H1 (cell line): ENCODE results near the gene GFRA4. TPM values are rescaled to one million over a fixed set of nuclear protein-coding genes. Genes with fewer than 3 reads are reported as not detected.

ENCODE experiments used
- CTCF ChIA-PET: fragments of 300-600 bp; sonication (Branson Sonifier 250); formaldehyde crosslinking; loops from one replicate; lab custom pipeline; 2021; ENCODE audit not compliant: partially characterized antibody; lab: Charles Lee
- POLR2A ChIA-PET: fragments of 300-600 bp; sonication (Branson Sonifier 250); formaldehyde crosslinking; loops from one replicate; lab custom pipeline; 2021; ENCODE audit warnings: inconsistent platforms; ENCODE audit not compliant: partially characterized antibody; lab: Charles Lee
- DNase-seq, 2 experiments: peaks; one replicate each; pipeline versions ENCODE4 v3.0.0 to v3.0.0-alpha.2; 2010 to 2022; ENCODE audit warnings: low spot score in 2 of 2, low read depth in 1 of 2, mixed read lengths in 1 of 2
- FAIRE-seq: peaks from 2 replicates; lab custom pipeline; 2011; peaks lifted over from hg19 to GRCh38; lab: Jason Lieb, UNC
- H2AFZ ChIP-seq: 2 replicates; pipeline ENCODE4 v1.8.1; 2012; ENCODE audit warnings: low read length, inconsistent platforms
- H2AK5ac ChIP-seq: 2 replicates; pipeline ENCODE4 v1.6.1; 2013; ENCODE audit warnings: low read depth, low read length
- H2BK120ac ChIP-seq: replicated peaks from 2 replicates; pipeline ENCODE3; 2013; ENCODE audit warnings: low read depth, low read length, inconsistent platforms
- H2BK12ac ChIP-seq: 2 replicates; pipeline ENCODE4 v1.6.1; 2013; ENCODE audit warnings: low read depth, low read length
- H2BK15ac ChIP-seq: 2 replicates; pipeline ENCODE4 v1.6.1; 2013; ENCODE audit warnings: low read length
- H2BK20ac ChIP-seq: 2 replicates; pipeline ENCODE4 v1.6.1; 2013; ENCODE audit warnings: low read length
- H2BK5ac ChIP-seq: 2 replicates; pipeline ENCODE4 v1.6.1; 2013; ENCODE audit warnings: low read depth, low read length
- H3K14ac ChIP-seq: 2 replicates; pipeline ENCODE4 v1.6.1; 2013; ENCODE audit warnings: inconsistent platforms; ENCODE audit not compliant: insufficient read length
- H3K18ac ChIP-seq: 2 replicates; pipeline ENCODE4 v1.6.1; 2013; ENCODE audit warnings: low read length; ENCODE audit errors: extremely low read depth
- H3K23ac ChIP-seq: 2 replicates; pipeline ENCODE4 v1.6.1; 2013; ENCODE audit warnings: inconsistent platforms; ENCODE audit not compliant: insufficient read length
- H3K23me2 ChIP-seq: 2 replicates; pipeline ENCODE4 v1.6.1; 2013; ENCODE audit warnings: low read depth, low read length
- H3K27ac ChIP-seq: 2 replicates; pipeline ENCODE4 v1.6.1; 2011; ENCODE audit warnings: low read depth, low read length, inconsistent platforms
- H3K27me3 ChIP-seq, 4 experiments: replicated peaks in 1 of 4; 1 replicate in 1 of 4; 2 replicates in 3 of 4; pipeline versions ENCODE4 v1.6.1 to v1.8.1; 2011 to 2013; ENCODE audit warnings: low read length in 3 of 4, mild to moderate bottlenecking in 3 of 4, inconsistent platforms in 2 of 4, mixed read lengths in 2 of 4, moderate library complexity in 1 of 4; ENCODE audit not compliant: control insufficient read depth in 3 of 4, insufficient read depth in 3 of 4; ENCODE audit errors: extremely low read depth in 1 of 4
- H3K36me3 ChIP-seq, 4 experiments: 2 replicates each; pipeline versions ENCODE4 v1.6.1 to v1.8.1; 2011 to 2013; ENCODE audit warnings: mild to moderate bottlenecking in 4 of 4, low read length in 3 of 4, moderate library complexity in 2 of 4, control low read depth in 1 of 4, inconsistent platforms in 1 of 4; ENCODE audit not compliant: insufficient read depth in 4 of 4, control insufficient read depth in 2 of 4
- H3K4ac ChIP-seq: replicated peaks from 2 replicates; pipeline ENCODE3; 2013; ENCODE audit warnings: low read length, low read depth, mixed read lengths, inconsistent platforms; ENCODE audit not compliant: insufficient read length
- H3K4me1 ChIP-seq, 4 experiments: replicated peaks in 1 of 4; 1 replicate in 1 of 4; 2 replicates in 3 of 4; pipeline versions ENCODE4 v1.6.1 to v1.8.1; 2011 to 2013; ENCODE audit warnings: low read length in 3 of 4, inconsistent platforms in 2 of 4, mixed read lengths in 1 of 4; ENCODE audit not compliant: insufficient read depth in 4 of 4, control insufficient read depth in 3 of 4
- H3K4me2 ChIP-seq, 2 experiments: 2 replicates each; pipeline versions ENCODE4 v1.6.1 to v1.8.1; 2011 to 2013; ENCODE audit warnings: low read depth in 2 of 2, low read length in 2 of 2, control low read depth in 1 of 2, inconsistent platforms in 1 of 2, mild to moderate bottlenecking in 1 of 2; ENCODE audit not compliant: insufficient read depth in 1 of 2
- H3K4me3 ChIP-seq, 4 experiments: fragments of 200-600, 300-600 bp in 1 of 4; sonication (generic), shearing (Covaris generic), sonication (Bioruptor Twin) in 1 of 4; 2 replicates each; pipeline versions ENCODE4 v1.5.1 to v1.8.1; 2011 to 2016; ENCODE audit warnings: low read length in 4 of 4, low read depth in 3 of 4, control low read depth in 2 of 4, inconsistent platforms in 2 of 4, mild to moderate bottlenecking in 2 of 4, mixed read lengths in 1 of 4, moderate library complexity in 1 of 4; ENCODE audit not compliant: insufficient read depth in 2 of 4; ENCODE audit errors: extremely low read depth in 1 of 4
- H3K56ac ChIP-seq: replicated peaks from 2 replicates; pipeline ENCODE3; 2013; ENCODE audit warnings: low read depth, mild to moderate bottlenecking, mixed read lengths, low read length, inconsistent platforms; ENCODE audit not compliant: insufficient read length
- H3K79me1 ChIP-seq: 2 replicates; pipeline ENCODE4 v1.6.1; 2013; ENCODE audit warnings: low read depth, low read length, control low read depth
- H3K79me2 ChIP-seq, 2 experiments: 2 replicates each; pipeline versions ENCODE4 v1.6.1 to v1.8.1; 2012 to 2013; ENCODE audit warnings: low read length in 2 of 2, mild to moderate bottlenecking in 2 of 2, inconsistent platforms in 1 of 2; ENCODE audit not compliant: insufficient read depth in 2 of 2, control insufficient read depth in 1 of 2
- H3K9ac ChIP-seq, 4 experiments: replicated peaks in 1 of 4; 1 replicate in 1 of 4; 2 replicates in 3 of 4; pipeline versions ENCODE4 v1.6.1 to v1.8.1; 2011 to 2013; ENCODE audit warnings: low read depth in 3 of 4, low read length in 3 of 4, control low read depth in 2 of 4, mild to moderate bottlenecking in 2 of 4, moderate library complexity in 2 of 4, inconsistent platforms in 1 of 4; ENCODE audit errors: extremely low read depth in 1 of 4
- H3K9me3 ChIP-seq, 2 experiments: 2 replicates each; pipeline versions ENCODE4 v1.6.1 to v1.8.1; 2012 to 2013; ENCODE audit warnings: mild to moderate bottlenecking in 2 of 2, moderate library complexity in 2 of 2, control low read depth in 1 of 2, inconsistent platforms in 1 of 2, low read depth in 1 of 2, low read length in 1 of 2, mixed read lengths in 1 of 2; ENCODE audit not compliant: insufficient read depth in 2 of 2
- H4K20me1 ChIP-seq, 2 experiments: replicated peaks in 1 of 2; 2 replicates each; pipeline versions ENCODE3 to v1.8.1; 2011 to 2013; ENCODE audit warnings: inconsistent platforms in 2 of 2, low read length in 2 of 2, mild to moderate bottlenecking in 1 of 2; ENCODE audit not compliant: insufficient read depth in 2 of 2, control insufficient read depth in 1 of 2
- H4K5ac ChIP-seq: 2 replicates; pipeline ENCODE4 v1.6.1; 2013; ENCODE audit warnings: low read length, low read depth, mixed read lengths, inconsistent platforms; ENCODE audit not compliant: insufficient read length
- H4K8ac ChIP-seq: 2 replicates; pipeline ENCODE4 v1.8.0; 2013; ENCODE audit warnings: mild to moderate bottlenecking, moderate library complexity, low read length, inconsistent platforms; ENCODE audit not compliant: insufficient read depth; ENCODE audit errors: extremely low read depth
- H4K91ac ChIP-seq: replicated peaks from 2 replicates; pipeline ENCODE3; 2013; ENCODE audit warnings: low read length, mixed read lengths, inconsistent platforms; ENCODE audit not compliant: insufficient read length
- CBX8 ChIP-seq: fragments of 300-800, 300-1000 bp; sonication (generic); IDR thresholded peaks from 2 replicates; pipeline ENCODE4 v1.7.1; 2016; ENCODE audit warnings: low read depth, low read length, borderline replicate concordance
- EZH2 ChIP-seq: fragments of 200-600 bp; sonication (generic); IDR thresholded peaks from 2 replicates; pipeline ENCODE4 v1.7.1; 2012; ENCODE audit warnings: low read depth, mild to moderate bottlenecking, moderate library complexity, low read length, inconsistent platforms; ENCODE audit not compliant: severe bottlenecking
- KDM1A ChIP-seq: fragments of 200-600, 300-600 bp; sonication (generic); IDR thresholded peaks from 2 replicates; pipeline ENCODE4 v1.7.1; 2016; ENCODE audit warnings: mild to moderate bottlenecking, low read length, borderline replicate concordance
- RBBP5 ChIP-seq: IDR thresholded peaks from 2 replicates; pipeline ENCODE4 v1.7.1; 2012; ENCODE audit warnings: low read depth, mild to moderate bottlenecking, inconsistent platforms, low read length, moderate library complexity, borderline replicate concordance
- polyA plus RNA-seq, 7 experiments: library from polyadenylated mRNA; depleted of rRNA in 3 of 7; stranded (reverse) in 5 of 7; unstranded in 2 of 7; fragments of >200 nt in 5 of 7; fragments of 200-250 nt in 2 of 7; gene quantifications; 1 replicate in 5 of 7; 2 replicates in 1 of 7; 4 replicates in 1 of 7; pipeline versions ENCODE4 v1.2.1 to v1.2.3, GENCODE V29; 2011 to 2013; ENCODE audit warnings: missing spikeins in 2 of 7, mixed read lengths in 2 of 7
- total RNA-seq: library from RNA; stranded (reverse); fragmentation: NEBNext Ultra II Directional; extraction: Animal tissue kit (Norgen Biotek cat#: 25700); gene quantifications from 2 replicates; pipeline ENCODE4 v1.2.1, GENCODE V29; 2021
- TF ChIP-seq, protein P1 (sequence below): IDR thresholded peaks from 2 replicates; pipeline ENCODE4 v1.6.1; 2012; ENCODE audit warnings: inconsistent platforms

Gene GFRA4
- total and polyA plus RNA-seq, 2 of the 8 experiments (the other 6 are each of a cell fraction or from before 2014, with no cell fraction given), result 0.05 TPM; not detected in 1

GRCh38 chr20:3647473-3647872 lies 15.7 kb downstream of the GFRA4 start:
- Histone ChIP-seq H3K4me2 (no peak overlapping the region), H3K23me2 (no peaks in the 10 kb centered on the region), H3K4ac (no peak overlapping the region), H3K4me1 (no peaks in the 10 kb centered on the region), H4K8ac (no peak overlapping the region), H3K27me3 (no peaks in the 10 kb centered on the region; a peak in 2 of 7 replicates), H3K14ac (no peak overlapping the region), H2BK5ac (no peak overlapping the region), H4K20me1 (no peaks in the 10 kb centered on the region), H3K18ac (no peak overlapping the region), H3K79me1 (no peaks in the 10 kb centered on the region), H3K9ac (no peak overlapping the region), H3K4me3 (no peak overlapping the region), H3K36me3 (no peaks in the 10 kb centered on the region), H2BK12ac (no peak overlapping the region), H2AFZ (no peak overlapping the region), H4K91ac (no peak overlapping the region), H2AK5ac (no peak overlapping the region), H3K27ac (no peak overlapping the region), H3K9me3 (no peaks in the 10 kb centered on the region), H3K23ac (no peak overlapping the region), H2BK20ac (no peak overlapping the region), H4K5ac (no peak overlapping the region), H3K79me2 (no peaks in the 10 kb centered on the region), H2BK120ac (no peak overlapping the region), H2BK15ac (no peak overlapping the region), H3K56ac (no peak overlapping the region)
- DNase-seq (no peak), FAIRE-seq (no peak)
- ChIA-PET CTCF (interaction anchor here (0.6 to 2.3 kb wide), 8 partner anchors 10 to 210 kb away, joined by 3 to 6 read pairs (median 3); no protein-coding TSS in a partner anchor), POLR2A (no interaction called here)
- TF ChIP-seq RBBP5 (no peak), EZH2 (no peak), CBX8 (no peak), KDM1A (no peak)
- TF ChIP-seq, protein P1, sequence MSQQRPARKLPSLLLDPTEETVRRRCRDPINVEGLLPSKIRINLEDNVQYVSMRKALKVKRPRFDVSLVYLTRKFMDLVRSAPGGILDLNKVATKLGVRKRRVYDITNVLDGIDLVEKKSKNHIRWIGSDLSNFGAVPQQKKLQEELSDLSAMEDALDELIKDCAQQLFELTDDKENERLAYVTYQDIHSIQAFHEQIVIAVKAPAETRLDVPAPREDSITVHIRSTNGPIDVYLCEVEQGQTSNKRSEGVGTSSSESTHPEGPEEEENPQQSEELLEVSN, result no peak
